Measurements from ENCODE around the gene TLR3.

DNA sequence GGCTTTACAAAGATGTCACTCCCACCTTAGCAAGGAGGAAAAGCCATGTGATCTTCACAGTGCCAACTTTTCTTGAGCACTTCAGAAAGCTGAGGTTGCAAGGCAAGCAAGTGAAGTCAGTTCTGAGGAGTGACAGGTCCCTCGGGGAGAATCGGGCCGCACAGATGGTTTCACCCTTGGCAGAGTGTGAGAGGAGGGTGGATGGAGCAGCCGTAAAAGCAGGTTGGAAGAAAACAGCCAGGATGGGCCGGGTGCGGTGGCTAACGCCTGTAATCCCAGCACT lies 43.6 kb upstream of the TLR3 start:
- TF ChIP-seq CTCF (IDR thresholded peaks at IDR 0.05; ENCODE audit: borderline replicate concordance, extremely low read depth, low read length, poor library complexity, severe bottlenecking) (no peak), EZH2 (IDR thresholded peaks at IDR 0.05; ENCODE audit: borderline replicate concordance, low read depth, low read length, severe bottlenecking) (no peak)

Measured in DND-41 (cell line).